HG03097 (cell line): Measurements from ENCODE around the gene DNAJB13.
"Not testable (repeated sequence)": the region's sequence is repeated elsewhere in the genome, so short reads cannot be mapped to it uniquely, and the experiment has no call there.

Source experiments
- ATAC-seq: cut with Tn5 transposase; IDR thresholded peaks from one replicate; pipeline ENCODE4 v1.9.1; 2021; ENCODE audit not compliant: unreplicated experiment, low FRiP score

The DNAJB13 gene

GRCh38 chr11:73974604-73975478 is 24.0 kb downstream of the DNAJB13 start:
- ATAC-seq = no peak

GRCh38 chr11:73975479-73975757 is 24.6 kb downstream of the DNAJB13 start:
- no peak for ATAC-seq

- ATAC-seq = no peak
Measured at GRCh38 chr11:73976451-73977151, 25.8 kb downstream of the DNAJB13 start.

- ATAC-seq = no peak
Measured at GRCh38 chr11:73977856-73978519, 27.2 kb downstream of the DNAJB13 start.

GRCh38 chr11:73978576-73979086 is 27.8 kb downstream of the DNAJB13 start:
- no peak for ATAC-seq

GRCh38 chr11:73980001-73980961 is 29.5 kb downstream of the DNAJB13 start:
- ATAC-seq = no peak

GRCh38 chr11:73981051-73981805 is 30.4 kb downstream of the DNAJB13 start:
- ATAC-seq = no peak

GRCh38 chr11:73982595-73982989 is 31.8 kb downstream of the DNAJB13 start, which contains the start of gene UCP2:
UCP2 (minus strand) TSS chr11:73982843; CDS start chr11:73978378, 4,465 bp downstream.
- ATAC-seq = peak; percentile 37

- ATAC-seq = peak; percentile 67
Measured at GRCh38 chr11:73982990-73983740, 32.3 kb downstream of the DNAJB13 start.

- no peak for ATAC-seq
Measured at GRCh38 chr11:73983741-73984538, 33.1 kb downstream of the DNAJB13 start.

- not testable (repeated sequence) for ATAC-seq
Measured at GRCh38 chr11:73985661-73986060, 34.8 kb downstream of the DNAJB13 start.

- no peak for ATAC-seq
Measured at GRCh38 chr11:73988227-73988626, 37.4 kb downstream of the DNAJB13 start.

GRCh38 chr11:73989156-73989555 is 38.3 kb downstream of the DNAJB13 start:
- ATAC-seq = no peak

GRCh38 chr11:73990730-73991129 is 39.9 kb downstream of the DNAJB13 start:
- ATAC-seq = no peak

- no peak for ATAC-seq
Measured at GRCh38 chr11:73991471-73992006, 40.7 kb downstream of the DNAJB13 start.

GRCh38 chr11:73995247-73995646 is 44.4 kb downstream of the DNAJB13 start:
- ATAC-seq = no peak

GRCh38 chr11:73995731-73996130 is 44.9 kb downstream of the DNAJB13 start:
- ATAC-seq = no peak
